Testis (tissue), 2 donors: ENCODE data around the gene THADA.

ENCODE experiments used
- CTCF ChIP-seq, 3 experiments: fragments of 450-650 bp in 2 of 3; fragments of 200-600 bp in 1 of 3; sonication (generic) in 1 of 3; IDR thresholded peaks; one replicate each; pipeline ENCODE4 v1.5.1; 2016 to 2019; ENCODE audit warnings: antibody characterized with exemption in 3 of 3, mild to moderate bottlenecking in 2 of 3, moderate library complexity in 1 of 3
- POLR2A ChIP-seq: fragments of 450-650 bp; IDR thresholded peaks from one replicate; pipeline ENCODE4 v1.6.1; 2017; ENCODE audit warnings: antibody characterized with exemption, mild to moderate bottlenecking, moderate library complexity

- TF ChIP-seq CTCF (IDR thresholded peaks at IDR 0.05) = no peak
- TF ChIP-seq POLR2A = no peak
Observed at GRCh38 chr2:43292297-43292696, 303.5 kb downstream of the THADA start.
